HG02943 (cell line): Measurements from ENCODE around the gene ZEB2.

Experiments used
- ATAC-seq: cut with Tn5 transposase; IDR thresholded peaks from one replicate; pipeline ENCODE4 v1.9.1; 2021; ENCODE audit warnings: mild to moderate bottlenecking, low read depth, moderate library complexity; ENCODE audit not compliant: unreplicated experiment

ZEB2 gene

GRCh38 chr2:144402251-144402650 is 117.7 kb downstream of the ZEB2 start:
- no peak for ATAC-seq

- no peak for ATAC-seq
These were observed 118.9 kb downstream of the ZEB2 start for GRCh38 chr2:144401036-144401435.

GRCh38 chr2:144396318-144396717 is 123.6 kb downstream of the ZEB2 start:
- no peak for ATAC-seq

- no peak for ATAC-seq
These were observed 129.4 kb downstream of the ZEB2 start for GRCh38 chr2:144390424-144391020.

- ATAC-seq = no peak
These were observed 130.0 kb downstream of the ZEB2 start for GRCh38 chr2:144389930-144390311.

- ATAC-seq = no peak
These were observed 130.6 kb downstream of the ZEB2 start for GRCh38 chr2:144389151-144389929.

GRCh38 chr2:144385381-144385780 is 134.5 kb downstream of the ZEB2 start:
- no peak for ATAC-seq

- no peak for ATAC-seq
These were observed 136.3 kb downstream of the ZEB2 start for GRCh38 chr2:144383571-144384100.

GRCh38 chr2:144382849-144383248 is 137.1 kb downstream of the ZEB2 start:
- ATAC-seq = peak; percentile 100

- ATAC-seq = no peak
These were observed 138.2 kb downstream of the ZEB2 start for GRCh38 chr2:144381716-144382115.

- ATAC-seq = no peak
These were observed 140.0 kb downstream of the ZEB2 start for GRCh38 chr2:144379851-144380311.

GRCh38 chr2:144378551-144378950 is 141.4 kb downstream of the ZEB2 start:
- no peak for ATAC-seq

- no peak for ATAC-seq
These were observed 142.0 kb downstream of the ZEB2 start for GRCh38 chr2:144377914-144378313.

GRCh38 chr2:144376926-144377325 is 143.0 kb downstream of the ZEB2 start:
- no peak for ATAC-seq

- ATAC-seq = no peak
These were observed 143.5 kb downstream of the ZEB2 start for GRCh38 chr2:144376460-144376859.

- ATAC-seq = no peak
These were observed 145.7 kb downstream of the ZEB2 start for GRCh38 chr2:144374163-144374661.

- no peak for ATAC-seq
These were observed 147.4 kb downstream of the ZEB2 start for GRCh38 chr2:144372410-144373080.

GRCh38 chr2:144370937-144371584 is 148.9 kb downstream of the ZEB2 start:
- ATAC-seq = no peak

GRCh38 chr2:144369416-144369815 is 150.5 kb downstream of the ZEB2 start:
- no peak for ATAC-seq

- ATAC-seq = no peak
These were observed 153.0 kb downstream of the ZEB2 start for GRCh38 chr2:144366825-144367429.
